ENCODE results near the gene MACROD2. TPM values are rescaled to one million over a fixed set of nuclear protein-coding genes. Genes with fewer than 3 reads are reported as not detected.

Gene MACROD2
- total and polyA plus RNA-seq, 9 donors = 3.7 to 25.5 (median 7.8) TPM

DNA sequence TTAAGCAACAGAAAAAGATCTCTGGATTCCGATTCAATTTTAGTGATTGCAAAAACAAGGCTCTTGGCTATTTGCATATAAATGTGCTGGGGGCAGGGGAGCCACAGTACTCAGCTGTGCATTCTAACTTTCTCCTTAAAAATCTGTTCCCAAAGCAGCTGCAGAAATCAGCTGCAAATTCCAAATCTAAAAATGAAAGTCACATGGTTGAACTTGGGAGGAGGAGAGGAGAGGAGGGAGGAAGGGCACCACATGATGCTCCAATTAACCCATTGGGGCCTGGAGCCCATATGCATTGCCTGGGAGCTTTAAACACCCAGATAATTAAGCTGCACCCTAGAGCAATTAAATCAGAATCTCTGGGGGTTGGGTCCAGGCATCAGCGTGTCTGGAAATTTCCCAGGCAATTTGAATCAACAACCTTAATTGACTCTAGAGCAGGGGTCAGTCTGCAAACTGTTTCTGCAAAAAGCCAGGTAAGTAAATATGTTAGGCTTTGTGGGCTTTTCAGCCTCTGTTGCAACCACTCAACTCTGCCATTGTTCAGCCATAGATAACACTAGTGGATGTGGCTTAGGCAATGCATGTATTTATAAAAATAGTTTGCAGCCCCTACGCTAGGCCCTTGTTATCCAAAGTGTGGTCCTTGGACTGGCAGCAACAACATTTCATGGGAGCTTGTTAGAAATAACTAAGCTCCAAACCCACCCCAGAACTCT is 2069.8 kb downstream of the MACROD2 start:
- no peak overlapping the region for H3K27ac ChIP-seq
- intact Hi-C loops (cut with DNase I) = no loop called here
- no peak overlapping the region for H3K4me3 ChIP-seq
- H3K36me3 ChIP-seq = no peaks in the 10 kb centered on the region
- WGBS, 3 donors = 34 to 51% (median 36%) methylated on average over 3 of the region's 3 CpGs
- H3K4me1 ChIP-seq (ENCODE audit: insufficient read depth) = peaks cover 9% of the 10 kb centered on the region
- H3K9me3 ChIP-seq = no peaks in the 10 kb centered on the region
- no peaks in the 10 kb centered on the region for H3K27me3 ChIP-seq
- no peak for DNase-seq
- no peak for TF ChIP-seq POLR2A (IDR thresholded peaks at IDR 0.05)
- no peak for TF ChIP-seq EP300 (IDR thresholded peaks at IDR 0.05)
- TF ChIP-seq, protein P1, sequence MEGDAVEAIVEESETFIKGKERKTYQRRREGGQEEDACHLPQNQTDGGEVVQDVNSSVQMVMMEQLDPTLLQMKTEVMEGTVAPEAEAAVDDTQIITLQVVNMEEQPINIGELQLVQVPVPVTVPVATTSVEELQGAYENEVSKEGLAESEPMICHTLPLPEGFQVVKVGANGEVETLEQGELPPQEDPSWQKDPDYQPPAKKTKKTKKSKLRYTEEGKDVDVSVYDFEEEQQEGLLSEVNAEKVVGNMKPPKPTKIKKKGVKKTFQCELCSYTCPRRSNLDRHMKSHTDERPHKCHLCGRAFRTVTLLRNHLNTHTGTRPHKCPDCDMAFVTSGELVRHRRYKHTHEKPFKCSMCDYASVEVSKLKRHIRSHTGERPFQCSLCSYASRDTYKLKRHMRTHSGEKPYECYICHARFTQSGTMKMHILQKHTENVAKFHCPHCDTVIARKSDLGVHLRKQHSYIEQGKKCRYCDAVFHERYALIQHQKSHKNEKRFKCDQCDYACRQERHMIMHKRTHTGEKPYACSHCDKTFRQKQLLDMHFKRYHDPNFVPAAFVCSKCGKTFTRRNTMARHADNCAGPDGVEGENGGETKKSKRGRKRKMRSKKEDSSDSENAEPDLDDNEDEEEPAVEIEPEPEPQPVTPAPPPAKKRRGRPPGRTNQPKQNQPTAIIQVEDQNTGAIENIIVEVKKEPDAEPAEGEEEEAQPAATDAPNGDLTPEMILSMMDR (IDR thresholded peaks at IDR 0.05) = no peak

GRCh38 chr20:16066571-16066970 is 2071.3 kb downstream of the MACROD2 start:
- H3K27me3 ChIP-seq = no peaks in the 10 kb centered on the region
- intact Hi-C loops (cut with DNase I) = no loop called here
- H3K36me3 ChIP-seq = no peaks in the 10 kb centered on the region
- TF ChIP-seq POLR2A (IDR thresholded peaks at IDR 0.05) (no peak), EP300 (IDR thresholded peaks at IDR 0.05) (no peak)
- TF ChIP-seq, protein P1 (IDR thresholded peaks at IDR 0.05) = no peak
- H3K27ac ChIP-seq = no peak overlapping the region
- H3K4me3 ChIP-seq = no peak overlapping the region
- peaks cover 9% of the 10 kb centered on the region for H3K4me1 ChIP-seq (ENCODE audit: insufficient read depth)
- 79 to 88% (median 85%) methylated on average over 5 of the region's 5 CpGs for WGBS, 3 donors
- no peaks in the 10 kb centered on the region for H3K9me3 ChIP-seq
- no peak for DNase-seq

DNA sequence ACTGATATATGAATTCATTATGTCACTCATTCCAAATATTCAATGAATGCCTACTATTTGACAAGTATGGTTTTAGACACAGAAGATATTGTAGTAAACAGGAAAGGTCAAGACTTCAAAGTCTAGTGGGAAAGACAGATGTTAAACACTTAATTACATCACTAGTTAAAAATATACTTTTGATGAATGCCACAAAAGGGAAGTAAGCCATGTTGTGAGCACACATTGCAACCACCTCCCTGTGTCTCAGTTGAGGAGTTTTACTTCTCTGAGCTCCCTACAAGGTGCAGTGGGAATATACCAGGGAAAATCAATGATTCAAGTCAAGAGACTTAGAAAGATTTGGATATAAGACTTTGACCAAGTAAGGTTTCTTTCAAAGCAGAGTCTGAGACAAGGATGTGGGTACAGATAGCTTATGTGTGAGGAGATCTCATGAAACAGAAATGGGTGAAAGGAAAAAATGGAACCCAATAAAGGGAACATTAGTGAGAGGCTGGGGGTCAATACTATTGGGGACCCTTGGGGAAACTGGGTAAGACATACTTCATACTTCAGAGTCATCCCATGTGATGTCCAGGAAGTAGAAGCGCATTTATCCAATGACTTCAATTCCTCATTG is 2074.2 kb downstream of the MACROD2 start:
- WGBS, 3 donors = 96 to 100% (median 97%) methylated on average over 1 of the region's 1 CpG

GRCh38 chr20:16072220-16072619 is 2076.9 kb downstream of the MACROD2 start:
- no peaks in the 10 kb centered on the region for H3K4me1 ChIP-seq (ENCODE audit: insufficient read depth)
- no peaks in the 10 kb centered on the region for H3K9me3 ChIP-seq
- WGBS, 3 donors = 92 to 100% (median 100%) methylated on average over 1 of the region's 1 CpG
- no peaks in the 10 kb centered on the region for H3K36me3 ChIP-seq
- no peak for TF ChIP-seq POLR2A (IDR thresholded peaks at IDR 0.05)
- TF ChIP-seq, protein P1 (IDR thresholded peaks at IDR 0.05) = no peak
- TF ChIP-seq EP300 (IDR thresholded peaks at IDR 0.05) = no peak
- no peak for DNase-seq
- intact Hi-C loops (cut with DNase I) = no loop called here
- H3K27ac ChIP-seq = no peak overlapping the region
- no peaks in the 10 kb centered on the region for H3K27me3 ChIP-seq
- H3K4me3 ChIP-seq = no peak overlapping the region

More for the DNA sequence above, 2074.2 kb downstream of the MACROD2 start:
- H3K9me3 ChIP-seq = no peaks in the 10 kb centered on the region
- no peak overlapping the region for H3K27ac ChIP-seq
- no peak for DNase-seq
- no peaks in the 10 kb centered on the region for H3K27me3 ChIP-seq
- H3K36me3 ChIP-seq = no peaks in the 10 kb centered on the region
- no peak overlapping the region for H3K4me3 ChIP-seq
- intact Hi-C loops (cut with DNase I) = no loop called here
- TF ChIP-seq, protein P1 (IDR thresholded peaks at IDR 0.05) = no peak
- TF ChIP-seq EP300 (IDR thresholded peaks at IDR 0.05) = no peak
- no peak for TF ChIP-seq POLR2A (IDR thresholded peaks at IDR 0.05)
- peaks cover 5% of the 10 kb centered on the region for H3K4me1 ChIP-seq (ENCODE audit: insufficient read depth)

Measured in ovary (tissue), 9 donors.